HG03432 (cell line): ENCODE data around the gene VAT1L.

Experiments used
- ATAC-seq: cut with Tn5 transposase; IDR thresholded peaks from one replicate; pipeline ENCODE4 v1.9.1; 2021; ENCODE audit warnings: mild to moderate bottlenecking, moderate library complexity; ENCODE audit not compliant: unreplicated experiment

The VAT1L gene

DNA sequence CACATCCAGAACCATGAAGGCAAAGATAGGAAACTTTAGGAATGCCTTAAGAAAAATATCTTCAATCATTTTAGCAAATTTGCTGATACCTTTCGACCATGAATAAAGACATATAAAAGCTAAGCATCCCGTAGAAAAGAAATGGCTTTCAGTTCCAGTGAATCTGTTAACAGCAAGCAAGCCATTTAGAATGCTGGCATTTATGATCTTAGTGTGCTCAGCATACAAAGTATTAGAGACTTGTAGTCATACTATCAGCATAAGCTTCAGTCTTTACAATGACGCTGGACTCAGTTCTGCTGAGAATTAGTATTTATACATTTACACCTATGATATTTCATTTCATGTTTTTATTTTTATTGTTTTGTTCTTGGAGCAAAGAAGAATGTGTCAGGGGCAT is 38.7 kb downstream of the VAT1L start:
- ATAC-seq: no peak

DNA sequence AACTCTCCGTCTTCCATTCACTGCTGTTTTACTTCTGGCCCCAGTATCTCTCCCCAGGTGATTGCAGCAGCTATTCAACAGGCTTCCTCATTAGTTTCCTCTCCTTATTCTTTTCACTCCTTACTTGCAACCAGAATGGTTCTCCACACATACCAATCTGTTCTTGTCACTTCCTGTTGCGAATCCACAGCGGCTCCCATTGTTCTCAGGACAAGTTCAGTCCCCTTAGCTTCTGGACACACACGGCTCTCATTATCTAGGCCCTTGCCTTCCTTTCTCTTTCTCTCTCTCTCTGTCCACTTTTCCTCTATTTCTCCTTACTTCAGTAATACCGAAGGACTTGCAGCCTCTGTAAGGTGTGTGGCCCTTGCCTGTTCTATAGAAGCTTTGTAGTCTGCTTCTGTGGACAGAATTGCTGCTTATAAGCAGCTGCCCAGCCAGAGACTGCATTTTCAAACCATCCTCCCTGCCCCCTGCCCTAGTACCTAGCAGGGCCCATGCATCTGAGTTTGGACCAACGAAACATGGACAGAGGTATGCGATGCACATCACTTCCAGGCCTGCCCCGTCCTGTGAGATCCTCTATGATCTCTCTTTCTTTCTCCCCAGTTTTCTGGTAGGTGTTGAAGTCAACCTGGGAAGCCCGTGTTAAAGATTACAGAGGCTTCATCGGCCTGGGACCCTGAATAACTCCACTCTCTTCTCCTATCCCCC is 45.7 kb downstream of the VAT1L start:
- no peak for ATAC-seq

DNA sequence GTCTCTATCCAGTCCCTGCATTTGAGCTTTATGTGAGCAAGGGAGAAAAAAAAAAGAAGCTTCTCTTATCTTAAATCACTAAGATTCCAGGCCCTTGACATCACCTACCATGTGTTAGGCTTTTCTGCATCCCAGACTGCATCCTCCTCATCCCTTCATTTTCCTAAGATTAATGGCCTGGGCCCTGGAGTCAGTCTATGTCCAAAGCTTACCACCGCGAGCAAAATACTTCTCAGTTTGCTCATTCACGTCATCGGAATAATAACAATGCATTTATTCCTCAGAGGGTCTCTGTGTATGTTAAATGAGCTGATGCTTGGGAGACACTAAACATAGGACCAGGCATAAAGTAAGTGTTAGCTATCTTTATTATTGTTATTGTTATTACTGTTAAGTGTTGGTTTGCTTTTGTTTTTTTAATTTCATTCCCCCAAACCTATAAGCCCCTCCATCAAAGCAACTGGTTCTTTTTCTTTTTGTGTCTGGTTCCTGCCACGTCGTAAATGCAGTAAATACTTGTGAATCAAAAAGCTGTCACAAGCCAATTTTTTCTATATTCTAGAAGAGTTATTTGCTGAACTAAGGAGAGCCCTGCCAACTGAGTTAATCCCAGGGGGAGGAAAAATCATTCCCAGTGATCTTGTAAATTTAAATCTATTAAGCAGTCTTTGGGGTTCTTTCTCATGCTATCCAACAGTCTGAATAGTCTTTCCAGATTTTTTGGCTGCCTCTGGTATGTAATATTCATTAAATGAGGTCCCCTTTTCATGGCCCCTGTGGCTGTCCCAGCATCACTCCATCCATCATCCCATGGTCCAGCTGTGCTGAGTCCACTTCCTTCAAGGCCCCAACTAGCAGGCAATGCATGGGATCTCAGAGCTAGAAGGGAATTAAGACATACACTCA is 46.5 kb downstream of the VAT1L start:
- no peak for ATAC-seq

DNA sequence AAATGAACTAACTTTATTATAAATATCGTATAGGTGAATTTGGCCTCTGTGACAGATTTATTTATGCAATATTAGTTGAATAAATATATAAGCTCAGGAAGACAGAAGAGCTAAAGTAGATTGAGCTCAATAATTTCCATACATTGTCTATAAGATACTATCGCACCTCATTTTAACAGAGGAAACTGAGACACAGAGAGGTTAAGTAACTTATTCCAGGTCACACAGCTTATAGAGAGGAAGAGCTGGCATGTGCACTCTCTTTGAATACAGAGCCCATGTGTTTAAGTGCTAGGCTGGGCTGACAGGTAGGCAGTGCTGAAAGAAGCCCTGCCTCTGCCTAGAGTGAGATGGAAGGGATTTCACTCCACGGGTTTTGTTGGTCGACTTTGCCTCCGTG is 48.4 kb downstream of the VAT1L start:
- no peak for ATAC-seq

DNA sequence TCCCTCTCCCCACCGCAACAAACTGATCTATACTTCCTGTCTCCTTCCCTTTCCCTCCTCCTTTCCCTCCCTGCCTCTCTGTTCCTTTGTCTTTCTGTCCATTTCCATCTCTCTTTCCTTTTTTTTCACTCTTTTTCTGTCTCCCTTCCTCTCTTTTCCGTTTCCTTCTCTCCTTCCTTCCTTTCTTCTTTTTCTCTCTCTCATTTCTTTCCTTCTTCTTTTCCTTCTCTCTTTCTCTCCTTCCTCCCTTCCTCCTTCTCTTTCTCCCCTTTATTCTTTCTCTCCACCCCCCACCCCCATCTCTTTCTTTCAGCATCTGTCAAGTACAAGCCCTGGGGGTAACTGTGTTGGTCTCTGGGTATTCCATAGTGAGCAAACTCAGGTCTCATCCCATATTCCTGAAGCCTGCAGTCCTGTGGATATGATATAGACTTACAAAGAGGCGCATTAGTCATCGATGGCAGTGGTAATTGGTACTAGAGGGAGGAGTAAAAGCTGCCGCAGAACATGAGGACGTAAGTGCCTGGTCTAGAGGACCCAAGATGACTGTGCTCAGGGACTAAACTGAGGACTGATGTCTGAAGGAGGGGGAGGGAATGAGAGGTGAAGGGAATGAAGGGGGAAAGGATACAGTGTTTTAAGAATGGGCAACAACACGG is 50.4 kb downstream of the VAT1L start:
- ATAC-seq: no peak

DNA sequence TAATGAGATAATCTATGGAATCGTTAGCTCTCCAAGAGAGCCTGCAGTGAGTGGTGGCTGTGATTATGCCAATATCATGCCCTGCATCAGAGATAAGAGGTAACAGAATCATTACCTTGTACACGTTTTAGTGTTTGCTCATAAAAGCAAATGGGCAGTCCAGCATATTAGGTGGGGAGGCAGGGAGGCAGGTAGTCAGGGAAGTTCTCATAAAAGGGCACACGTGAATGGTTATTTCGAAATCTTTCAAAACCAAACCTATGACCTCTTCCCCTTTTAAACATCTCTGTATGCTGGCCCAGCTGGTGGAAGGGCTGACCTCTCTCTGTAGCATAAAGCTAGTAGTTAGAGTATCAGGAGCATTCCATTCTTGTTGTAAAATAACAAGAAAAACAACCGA is 51.7 kb downstream of the VAT1L start:
- ATAC-seq: no peak

DNA sequence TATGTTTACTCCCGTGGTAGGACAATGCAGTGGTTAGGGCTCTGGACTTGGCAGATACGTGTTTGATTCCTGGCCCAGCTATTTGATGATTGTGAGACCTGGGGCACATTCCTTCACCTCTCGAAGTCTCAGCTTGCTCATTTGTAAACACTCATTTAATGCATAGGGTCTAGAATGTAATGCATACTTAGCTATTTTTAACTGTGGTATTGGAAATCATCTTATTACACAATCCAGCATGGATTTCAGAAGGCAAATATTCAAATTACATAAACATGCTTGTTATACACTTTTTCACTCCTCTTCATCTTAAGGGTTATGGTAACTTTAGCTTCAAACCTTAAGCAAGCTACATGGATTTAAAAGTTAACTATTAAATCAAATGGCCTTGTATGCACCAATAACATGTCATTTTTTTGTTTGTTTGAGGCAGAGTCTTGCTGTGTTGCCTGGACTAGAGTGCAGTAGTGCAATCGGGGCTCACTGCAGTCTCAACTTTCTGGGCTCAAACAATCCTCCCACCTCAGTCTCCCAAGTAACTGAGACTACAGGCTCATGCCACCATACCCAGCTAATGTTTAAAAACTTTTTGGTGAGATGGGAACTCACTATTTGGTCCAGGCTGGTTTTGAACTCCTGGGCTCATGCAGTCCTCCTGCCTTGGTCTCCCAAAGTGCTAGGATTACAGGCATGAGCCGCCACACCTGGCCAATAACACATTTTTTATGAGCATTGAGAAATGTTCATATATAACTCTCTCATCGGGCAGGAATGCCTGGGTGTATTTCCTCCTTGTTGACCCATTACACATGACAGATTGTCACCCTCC is 52.5 kb downstream of the VAT1L start:
- no peak for ATAC-seq

DNA sequence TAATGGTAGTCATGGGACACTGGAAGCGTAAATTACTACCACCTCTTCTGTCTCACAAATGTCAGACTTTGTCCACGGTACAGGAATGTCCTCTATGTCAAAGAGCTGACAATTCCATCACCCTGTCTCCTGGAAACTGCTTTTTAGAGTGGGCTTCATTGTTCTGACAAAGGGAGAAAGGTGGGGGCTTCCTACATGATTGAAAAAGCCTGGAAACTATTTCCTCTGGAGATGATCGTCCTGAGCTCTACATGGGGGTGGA is 53.1 kb downstream of the VAT1L start:
- ATAC-seq: no peak

DNA sequence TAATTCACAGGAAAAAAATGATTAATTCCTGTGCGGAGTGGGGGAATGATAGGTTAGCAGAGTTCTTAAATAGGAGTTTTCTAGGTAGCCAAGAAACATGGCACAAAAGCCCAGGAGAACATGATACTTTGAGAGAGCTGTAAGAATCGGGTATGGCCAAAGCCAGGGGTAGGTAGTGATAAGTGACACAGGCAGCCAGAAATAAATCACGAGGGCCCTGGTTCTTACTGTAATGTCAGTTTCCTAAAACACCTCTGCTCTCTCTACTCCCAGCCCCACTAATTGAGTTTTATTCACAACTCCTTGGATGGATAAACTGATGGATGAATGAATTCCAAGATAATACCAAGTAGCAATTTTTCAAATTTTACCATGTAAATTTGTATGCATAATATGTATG is 54.1 kb downstream of the VAT1L start:
- no peak for ATAC-seq

DNA sequence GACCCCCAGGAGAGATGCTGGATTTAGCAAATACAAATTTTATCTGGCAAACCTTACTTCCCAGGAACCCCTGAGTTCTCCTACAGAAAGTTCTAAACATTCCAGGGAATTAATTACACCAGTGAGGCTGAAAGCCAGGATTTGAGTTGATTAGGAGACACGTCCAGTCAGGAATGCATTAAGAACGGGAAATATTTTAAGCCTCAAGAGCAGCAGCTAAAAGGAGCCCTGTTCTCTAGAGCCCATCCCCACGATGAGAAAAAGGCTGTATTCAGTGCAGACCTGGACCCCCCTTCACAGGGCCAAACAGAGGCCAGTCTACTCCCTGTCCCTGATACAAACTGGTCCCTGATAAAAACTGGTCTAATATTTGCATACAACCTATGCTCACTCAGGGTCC is 55.0 kb downstream of the VAT1L start:
- no peak for ATAC-seq

DNA sequence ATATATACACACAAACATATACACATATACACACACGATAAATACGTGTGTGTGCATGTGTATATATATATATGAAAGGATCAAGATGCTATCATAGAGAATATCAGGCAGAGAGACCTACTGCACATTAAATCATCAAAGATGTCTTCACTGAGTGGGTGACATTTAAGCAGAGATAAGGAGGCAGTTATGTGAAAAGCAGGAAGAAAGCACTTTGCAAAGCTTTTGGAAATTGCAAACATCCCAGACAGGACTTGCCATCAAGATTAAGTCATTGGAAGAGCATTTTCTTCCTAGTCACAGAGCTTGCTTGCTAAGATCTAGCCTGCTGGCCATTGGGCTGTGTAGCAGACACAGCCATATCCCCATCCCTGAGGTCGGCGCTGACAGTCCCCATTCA is 56.4 kb downstream of the VAT1L start:
- ATAC-seq: no peak

DNA sequence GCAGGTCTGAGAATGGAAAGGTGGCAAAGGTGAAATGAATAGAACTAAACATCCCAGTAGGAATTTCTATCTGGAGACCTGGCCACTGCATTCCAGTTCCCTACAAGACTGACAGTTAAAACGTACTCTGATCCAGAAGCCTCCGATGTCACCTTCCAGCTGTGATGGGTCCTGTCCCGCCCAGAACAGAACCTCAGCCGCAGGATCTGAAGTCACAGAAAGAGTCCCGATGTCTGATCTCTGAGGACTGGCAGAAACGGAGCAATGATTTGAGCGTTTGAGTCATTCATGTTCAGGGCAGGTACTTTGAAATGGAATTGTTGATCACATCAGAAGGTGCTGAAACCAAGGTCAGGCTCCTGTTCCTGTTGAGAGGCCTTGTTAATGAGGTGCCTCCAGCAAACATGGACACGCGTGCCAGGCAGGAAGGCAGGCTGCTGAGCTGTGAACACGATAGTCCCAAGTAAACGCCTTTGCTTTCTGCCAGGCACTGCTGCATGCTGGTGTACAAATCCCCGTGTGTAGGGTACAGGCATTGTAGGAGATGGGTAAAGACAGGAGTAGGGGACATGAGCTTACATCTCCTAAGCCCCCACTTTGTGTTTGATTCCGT is 61.4 kb downstream of the VAT1L start:
- no peak for ATAC-seq

DNA sequence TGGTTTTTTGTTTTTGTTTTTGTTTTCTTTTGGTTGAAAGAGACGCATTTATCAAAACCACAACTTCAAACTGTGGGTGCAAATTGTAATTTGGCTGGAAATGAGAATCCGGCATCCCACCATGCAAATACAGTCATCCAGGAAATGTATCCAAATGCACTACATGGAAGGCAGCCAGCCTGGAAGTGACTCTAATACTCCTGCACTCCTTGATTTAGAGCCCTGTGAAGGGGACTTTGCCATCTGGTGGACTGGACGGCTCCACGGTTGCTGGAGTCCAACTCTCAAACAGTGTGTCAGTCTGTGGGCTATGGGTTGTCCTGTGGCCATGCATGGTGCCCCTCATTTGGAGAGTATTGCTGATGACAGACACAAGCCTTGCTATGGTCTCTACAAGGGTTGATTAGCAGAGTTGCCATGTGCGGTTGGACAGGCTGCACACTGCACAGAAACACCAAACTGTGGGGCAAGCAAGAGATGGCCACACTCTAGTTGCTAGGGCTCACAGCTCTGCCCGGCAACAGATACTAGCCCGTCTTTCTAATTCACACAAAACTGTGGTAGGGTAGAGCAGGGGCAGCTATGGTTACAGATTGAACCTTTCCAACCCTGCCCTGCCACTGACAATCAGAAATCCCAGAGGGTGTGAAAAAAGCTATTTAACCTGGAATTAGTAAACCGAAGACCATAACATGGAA is 62.4 kb downstream of the VAT1L start:
- no peak for ATAC-seq

DNA sequence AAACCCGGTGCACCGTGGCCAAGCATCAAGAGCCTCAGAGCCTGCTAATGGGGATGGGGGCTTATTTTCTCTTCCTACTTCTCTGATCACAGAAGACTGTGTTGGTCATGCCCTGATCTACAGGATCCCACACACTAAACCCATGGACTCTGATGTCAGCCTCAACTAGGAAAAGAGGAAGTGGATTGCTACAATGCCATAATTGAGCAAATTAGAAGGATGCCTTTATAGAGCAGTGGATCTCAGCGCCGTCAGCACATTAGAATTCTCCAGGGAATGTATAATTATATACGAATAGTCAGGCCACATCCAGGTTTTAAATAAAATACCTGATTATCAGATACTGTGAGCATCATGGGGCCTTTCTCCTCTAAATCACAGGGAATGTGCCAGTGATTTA is 64.8 kb downstream of the VAT1L start:
- ATAC-seq: no peak

DNA sequence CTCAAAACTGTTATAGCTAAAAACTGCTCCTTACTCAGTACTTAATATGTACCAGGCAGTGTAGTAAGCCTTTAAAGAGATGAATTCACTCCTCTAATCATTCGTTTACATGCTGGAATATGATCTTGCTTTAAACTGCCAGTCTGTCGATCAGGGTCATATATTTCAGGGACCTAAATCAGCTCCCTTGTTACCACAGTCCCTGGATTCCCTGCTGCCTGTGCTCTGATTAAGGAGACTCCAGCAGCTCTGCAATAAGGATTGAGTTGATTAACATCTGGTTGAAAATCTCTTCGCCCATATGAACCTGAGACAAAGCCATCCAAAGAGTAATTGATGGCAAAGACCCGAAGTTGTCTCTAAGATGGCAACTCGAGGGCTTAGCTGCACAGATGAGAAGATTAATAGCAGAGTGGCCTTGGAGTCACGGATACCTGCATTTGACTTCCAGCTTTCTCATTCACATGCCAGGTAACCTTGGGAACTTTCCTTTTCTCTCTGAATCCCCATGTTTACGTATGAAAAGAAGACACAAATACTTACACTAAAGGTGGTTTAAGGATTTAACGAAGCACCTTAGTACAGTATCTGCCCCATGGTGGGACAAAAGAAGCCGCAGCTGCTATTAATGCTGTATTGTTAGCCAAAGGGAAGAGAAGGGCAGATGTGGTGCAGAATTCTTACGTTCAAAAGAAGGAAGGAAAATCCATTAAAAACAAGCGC is 68.2 kb downstream of the VAT1L start:
- no peak for ATAC-seq

DNA sequence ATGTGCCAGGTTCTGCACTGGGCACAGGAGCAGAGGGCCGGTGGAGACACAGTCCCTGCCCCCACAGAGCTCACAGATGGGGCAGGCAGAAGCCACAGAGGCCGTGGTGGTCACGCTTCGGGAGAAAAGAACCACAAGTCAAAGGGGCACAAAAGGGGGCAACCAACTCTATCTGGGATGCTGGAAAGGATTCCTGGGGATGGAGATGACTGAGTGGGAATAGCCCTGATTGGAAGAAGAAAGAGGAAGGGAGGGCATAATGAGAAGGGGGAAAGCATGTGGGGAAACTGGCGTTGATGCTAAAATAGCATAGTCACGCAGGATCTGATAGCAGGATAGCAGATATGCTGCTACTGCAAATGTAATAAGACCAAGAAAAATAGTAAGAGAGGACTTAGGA is 69.7 kb downstream of the VAT1L start:
- ATAC-seq: no peak

DNA sequence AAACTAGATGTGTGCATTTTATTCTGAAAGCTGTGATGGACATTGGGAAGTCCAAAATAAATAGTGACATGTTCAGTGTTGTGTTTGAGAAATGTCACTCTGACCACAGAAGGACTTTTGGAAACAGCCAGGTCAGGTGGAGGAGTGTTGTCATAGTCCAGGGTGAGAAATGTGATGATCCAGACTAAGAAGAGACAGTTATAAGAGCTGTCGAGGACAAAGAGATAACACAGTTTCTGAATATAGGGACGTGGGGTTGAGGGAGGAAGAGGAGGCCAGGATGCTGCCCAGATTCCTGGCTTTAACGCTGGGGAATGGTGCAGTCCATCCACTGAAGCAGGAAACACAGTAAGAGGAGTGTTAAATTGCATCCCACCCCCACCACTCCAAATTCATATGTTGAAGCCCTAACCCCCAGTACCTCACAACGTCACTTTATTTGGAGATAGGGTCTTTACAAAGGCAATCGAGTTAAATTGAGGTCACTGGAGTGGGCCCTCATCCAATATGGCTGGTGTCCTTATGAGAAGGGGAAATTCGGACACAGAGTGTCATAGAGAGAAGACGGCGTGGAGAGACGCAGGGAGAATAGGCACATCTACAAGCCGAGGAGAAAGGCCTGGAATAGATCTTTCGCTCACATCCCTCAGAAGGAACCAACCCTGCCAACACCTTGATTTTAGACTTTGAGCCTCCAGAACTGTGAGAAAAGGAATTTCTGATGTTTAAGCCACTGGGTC is 71.3 kb downstream of the VAT1L start:
- ATAC-seq: no peak

DNA sequence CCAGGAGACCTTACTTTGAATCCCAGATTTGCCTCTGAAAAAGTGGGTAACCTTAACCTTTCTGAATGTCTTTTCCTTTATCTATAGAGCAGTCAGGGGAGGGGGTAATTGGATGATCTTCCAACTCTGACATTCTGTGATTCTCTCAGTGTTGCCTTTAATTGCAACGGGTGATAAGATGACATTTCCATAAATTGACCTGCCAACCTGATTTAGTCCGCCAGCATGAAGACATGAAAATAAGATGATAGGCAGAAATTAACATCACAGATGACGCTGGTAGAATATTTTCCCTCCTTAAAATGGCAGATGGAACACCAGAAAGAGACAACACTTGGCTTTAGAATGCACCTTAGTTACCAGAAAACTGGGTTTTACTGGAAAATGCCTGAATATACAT is 72.6 kb downstream of the VAT1L start:
- ATAC-seq: no peak

DNA sequence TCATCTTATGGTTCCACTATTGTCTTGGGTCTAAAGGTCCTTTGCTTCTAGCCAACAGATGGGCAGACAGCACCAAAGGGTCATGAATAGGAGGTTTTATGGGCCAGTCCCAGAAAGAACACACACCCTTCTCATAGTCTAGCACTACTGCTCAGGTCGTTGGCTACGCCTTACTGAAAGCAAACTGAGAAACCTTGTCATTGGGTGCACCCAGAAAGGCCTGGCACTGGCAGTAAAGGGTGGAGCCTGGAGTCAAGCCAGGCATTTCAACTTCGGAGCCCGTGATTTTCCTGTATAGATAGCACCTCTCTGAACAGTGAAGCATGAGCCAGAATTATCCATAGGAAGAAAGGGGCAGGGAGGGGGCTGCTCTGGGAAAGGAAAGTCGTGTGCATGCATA is 74.9 kb downstream of the VAT1L start:
- ATAC-seq: no peak
